HG02678 (cell line): ENCODE results near the gene IP6K2.
"Not testable (repeated sequence)": the region's sequence is repeated elsewhere in the genome, so short reads cannot be mapped to it uniquely, and the experiment has no call there.

Source experiments
- ATAC-seq: cut with Tn5 transposase; IDR thresholded peaks from one replicate; pipeline ENCODE4 v1.9.1; 2021; ENCODE audit warnings: mild to moderate bottlenecking, moderate library complexity; ENCODE audit not compliant: unreplicated experiment

IP6K2 gene

GRCh38 chr3:48733752-48734518 lies 16.9 kb upstream of the IP6K2 start:
- ATAC-seq: not testable (repeated sequence)

GRCh38 chr3:48727511-48727910 lies 10.5 kb upstream of the IP6K2 start:
- no peak for ATAC-seq

- ATAC-seq: not testable (repeated sequence)
These were observed 8.3 kb upstream of the IP6K2 start for GRCh38 chr3:48725185-48725855.

GRCh38 chr3:48723725-48724124 lies 6.7 kb upstream of the IP6K2 start:
- ATAC-seq: no peak

GRCh38 chr3:48723293-48723692 lies 6.3 kb upstream of the IP6K2 start:
- not testable (repeated sequence) for ATAC-seq

GRCh38 chr3:48716508-48716981 lies 476 bp downstream of the IP6K2 start:
- ATAC-seq: no peak

GRCh38 chr3:48715174-48715800 lies 1.7 kb downstream of the IP6K2 start:
- no peak for ATAC-seq

GRCh38 chr3:48711727-48712126 lies 5.3 kb downstream of the IP6K2 start:
- ATAC-seq: no peak

GRCh38 chr3:48709051-48709461 lies 8.0 kb downstream of the IP6K2 start:
- no peak for ATAC-seq

- no peak for ATAC-seq
These were observed 8.5 kb downstream of the IP6K2 start for GRCh38 chr3:48708481-48708889.

- no peak for ATAC-seq
These were observed 9.9 kb downstream of the IP6K2 start for GRCh38 chr3:48707157-48707556.

- no peak for ATAC-seq
These were observed 14.6 kb downstream of the IP6K2 start for GRCh38 chr3:48702320-48702920.

GRCh38 chr3:48700731-48701405 lies 16.2 kb downstream of the IP6K2 start:
- ATAC-seq: no peak

- ATAC-seq: no peak
These were observed 18.1 kb downstream of the IP6K2 start for GRCh38 chr3:48698891-48699290.

GRCh38 chr3:48697952-48698351 lies 19.1 kb downstream of the IP6K2 start:
- no peak for ATAC-seq

GRCh38 chr3:48696601-48697000 lies 20.4 kb downstream of the IP6K2 start:
- ATAC-seq: no peak

- ATAC-seq: no peak
These were observed 20.9 kb downstream of the IP6K2 start for GRCh38 chr3:48696156-48696555.

- ATAC-seq: no peak
These were observed 21.6 kb downstream of the IP6K2 start for GRCh38 chr3:48695393-48695753.

- no peak for ATAC-seq
These were observed 22.2 kb downstream of the IP6K2 start for GRCh38 chr3:48694610-48695392.

- no peak for ATAC-seq
These were observed 23.2 kb downstream of the IP6K2 start for GRCh38 chr3:48693826-48694225.
